Keratinocyte (primary cell): ENCODE data around the gene SPC24.

ENCODE experiments used
- CTCF ChIP-seq, 3 experiments: IDR thresholded peaks in 1 of 3; conservative IDR thresholded peaks in 1 of 3; optimal IDR thresholded peaks in 1 of 3; 2 replicates in 2 of 3; 3 replicates in 1 of 3; pipeline versions ENCODE3 to v1.5.1; 2011; ENCODE audit warnings: low read length in 3 of 3, mild to moderate bottlenecking in 3 of 3, moderate library complexity in 2 of 3, control low read depth in 1 of 3, inconsistent platforms in 1 of 3; ENCODE audit not compliant: insufficient read depth in 2 of 3; ENCODE audit errors: extremely low read depth in 1 of 3
- EZH2 ChIP-seq: IDR thresholded peaks from one replicate; pipeline ENCODE4 v1.6.1; 2012; ENCODE audit warnings: inconsistent platforms, mild to moderate bottlenecking, low read length, moderate library complexity

DNA sequence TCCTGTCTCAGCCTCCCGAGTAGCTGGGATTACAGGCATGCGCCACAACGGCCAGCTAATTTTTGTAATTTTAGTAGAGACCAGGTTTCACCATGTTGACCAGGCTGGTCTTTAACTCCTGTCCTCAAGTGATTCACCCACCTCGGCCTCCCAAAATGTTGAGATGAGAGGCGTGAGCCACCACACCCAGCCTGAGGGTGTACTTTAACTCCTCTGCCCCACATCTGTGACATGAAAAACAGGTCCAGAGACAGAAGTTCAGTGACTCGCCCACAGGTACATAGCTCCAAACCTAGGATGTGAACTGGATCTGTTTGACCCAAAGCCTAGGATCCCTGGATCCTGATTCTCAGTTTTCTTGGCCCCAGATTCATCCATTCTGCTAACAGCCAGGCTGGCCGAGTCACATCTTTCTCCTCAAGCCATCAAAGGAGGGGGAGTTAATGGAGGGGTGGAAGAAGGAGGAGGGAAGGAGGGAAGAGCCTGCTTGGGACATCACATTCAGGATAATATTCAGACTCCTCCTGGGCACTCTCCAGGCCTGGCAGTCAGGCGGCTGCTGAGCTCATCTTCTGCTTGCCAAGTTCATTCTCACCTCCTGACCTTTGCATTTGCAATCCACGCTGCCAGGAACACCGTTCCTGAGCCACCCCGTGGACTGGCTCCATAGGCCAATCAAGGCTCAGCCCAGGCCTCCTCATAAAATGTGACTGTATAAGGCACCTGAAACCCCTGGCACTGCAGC, 3.1 kb downstream of the SPC24 start:
- TF ChIP-seq CTCF (optimal IDR thresholded peaks at IDR 0.05 in 1 of 3, IDR thresholded peaks at IDR 0.05 in 1 of 3, conservative IDR thresholded peaks at IDR 0.05 in 1 of 3; ENCODE audit: extremely low read depth in 1 of 3, insufficient read depth in 2 of 3, low read length in 3 of 3) (no peak), EZH2 (no peak)
